HG03521 (cell line): ENCODE data around the gene PRSS37.
"Not testable (repeated sequence)": the region's sequence is repeated elsewhere in the genome, so short reads cannot be mapped to it uniquely, and the experiment has no call there.

Source experiments
- ATAC-seq: cut with Tn5 transposase; IDR thresholded peaks from one replicate; pipeline ENCODE4 v1.9.1; 2021; ENCODE audit warnings: mild to moderate bottlenecking, moderate library complexity; ENCODE audit not compliant: unreplicated experiment

The PRSS37 gene, protein sequence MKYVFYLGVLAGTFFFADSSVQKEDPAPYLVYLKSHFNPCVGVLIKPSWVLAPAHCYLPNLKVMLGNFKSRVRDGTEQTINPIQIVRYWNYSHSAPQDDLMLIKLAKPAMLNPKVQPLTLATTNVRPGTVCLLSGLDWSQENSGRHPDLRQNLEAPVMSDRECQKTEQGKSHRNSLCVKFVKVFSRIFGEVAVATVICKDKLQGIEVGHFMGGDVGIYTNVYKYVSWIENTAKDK

DNA sequence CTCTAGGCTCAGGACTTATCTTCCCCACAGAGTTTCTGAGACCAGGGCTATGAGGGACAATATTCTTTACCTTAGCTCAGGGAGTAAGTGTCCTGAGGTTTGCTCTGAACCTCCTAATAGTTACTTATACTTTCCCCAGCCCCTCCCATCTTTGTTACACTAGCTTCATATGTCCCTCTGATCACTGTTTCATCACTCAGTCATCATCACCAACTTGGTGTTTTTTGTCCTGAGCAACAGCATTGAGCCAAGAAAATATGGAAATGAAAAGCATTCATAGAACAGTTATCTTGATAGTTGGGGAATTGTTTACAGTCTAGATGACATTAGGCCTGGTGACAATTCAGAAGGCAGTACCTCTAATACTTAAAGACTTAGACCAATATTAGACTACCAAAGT is at the start of gene PRSS37:
Gene PRSS37 (minus strand): TSS at position 101 of the 400 bp plus-strand sequence. CDS start 436 bp downstream, outside the sequence.
- no peak for ATAC-seq

DNA sequence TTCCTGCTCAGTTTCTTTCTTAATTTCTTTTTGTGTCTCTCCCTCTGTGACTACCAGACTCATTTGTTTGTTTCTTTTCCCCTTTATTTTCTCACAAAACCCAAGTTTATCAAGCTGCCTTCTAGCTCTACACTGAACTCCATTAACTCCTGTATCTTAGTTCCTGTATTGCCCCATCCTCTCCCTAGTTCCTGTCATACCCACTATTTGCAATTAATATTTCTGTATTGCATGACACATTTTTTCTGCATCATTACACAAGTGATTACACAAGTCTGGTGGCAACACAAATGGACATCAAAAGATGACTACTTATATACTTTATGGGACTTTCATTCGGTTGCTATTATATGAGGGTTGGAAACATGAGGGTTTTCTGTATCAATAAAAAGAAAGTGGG is 48.0 kb upstream of the PRSS37 start:
- no peak for ATAC-seq

DNA sequence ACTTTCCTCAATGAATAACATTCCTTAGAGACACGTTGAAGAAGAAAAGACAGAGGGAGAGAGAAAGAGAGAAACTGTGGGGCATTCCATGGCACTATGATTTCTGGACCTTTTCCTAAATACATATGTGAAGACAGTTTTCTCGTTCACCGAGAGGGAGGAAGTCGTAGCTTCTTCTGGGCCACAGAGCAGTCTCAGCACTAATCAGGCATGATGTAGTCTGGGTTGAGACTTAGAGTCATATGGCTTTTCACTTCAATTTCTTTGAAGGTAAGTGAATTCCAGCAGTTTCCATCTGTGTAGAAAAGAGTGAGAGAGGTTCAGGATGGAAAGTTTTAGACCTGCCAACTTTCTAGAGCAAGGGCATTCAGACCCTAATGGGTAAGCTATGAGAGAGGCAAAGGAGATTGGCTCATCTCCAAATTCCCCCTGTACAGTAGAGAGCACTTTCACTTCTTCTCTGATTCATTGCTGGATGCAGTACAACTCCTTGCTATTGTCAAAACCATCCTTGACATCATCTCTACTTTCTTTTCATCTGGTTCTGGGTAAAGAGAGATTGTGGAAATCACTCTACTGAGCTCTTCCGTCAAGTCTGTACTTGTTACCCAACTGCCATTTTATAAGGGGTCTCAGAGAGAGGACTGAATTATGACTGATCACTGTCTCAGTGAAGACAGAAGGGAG is 43.4 kb upstream of the PRSS37 start:
- ATAC-seq = no peak

DNA sequence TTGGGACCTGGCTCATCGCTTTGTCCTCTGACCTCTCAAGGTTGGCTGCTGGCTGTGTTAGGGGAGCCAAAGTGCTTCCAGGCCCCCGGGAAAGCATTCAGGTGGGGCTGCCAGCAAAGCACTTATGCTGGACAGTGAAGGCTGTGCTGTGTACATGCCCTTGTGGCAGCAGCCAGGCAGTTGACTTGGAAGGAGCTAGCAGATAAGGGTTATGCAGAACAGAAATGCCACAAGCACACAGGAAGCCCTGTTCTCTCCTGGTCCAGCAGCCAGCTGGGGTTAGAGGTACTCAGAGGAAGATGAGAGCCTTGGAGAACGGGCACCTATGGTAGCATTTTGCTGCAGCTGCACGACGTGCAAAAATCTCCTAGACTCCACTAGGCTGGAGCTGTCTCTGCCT is 39.7 kb upstream of the PRSS37 start:
- ATAC-seq = no peak

DNA sequence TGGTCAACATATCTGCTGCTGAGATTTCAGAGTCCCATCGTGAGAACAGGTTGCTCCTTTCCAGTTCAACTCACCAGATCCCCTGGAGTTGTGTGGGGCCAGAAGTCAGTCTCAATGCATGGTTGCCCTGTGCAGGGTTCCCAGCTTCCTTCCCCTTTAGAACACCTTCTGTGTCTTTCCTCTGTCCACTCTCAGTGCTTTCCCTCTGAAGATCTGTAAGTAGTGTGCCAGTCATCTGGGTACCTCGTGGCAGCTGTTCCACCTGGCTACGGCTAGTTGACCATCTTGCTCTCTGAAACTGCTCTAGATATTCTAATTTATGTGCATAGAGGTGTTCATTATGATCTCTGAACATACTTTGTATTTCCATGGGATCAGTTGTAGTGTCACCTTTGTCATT is 36.1 kb upstream of the PRSS37 start:
- ATAC-seq = no peak

DNA sequence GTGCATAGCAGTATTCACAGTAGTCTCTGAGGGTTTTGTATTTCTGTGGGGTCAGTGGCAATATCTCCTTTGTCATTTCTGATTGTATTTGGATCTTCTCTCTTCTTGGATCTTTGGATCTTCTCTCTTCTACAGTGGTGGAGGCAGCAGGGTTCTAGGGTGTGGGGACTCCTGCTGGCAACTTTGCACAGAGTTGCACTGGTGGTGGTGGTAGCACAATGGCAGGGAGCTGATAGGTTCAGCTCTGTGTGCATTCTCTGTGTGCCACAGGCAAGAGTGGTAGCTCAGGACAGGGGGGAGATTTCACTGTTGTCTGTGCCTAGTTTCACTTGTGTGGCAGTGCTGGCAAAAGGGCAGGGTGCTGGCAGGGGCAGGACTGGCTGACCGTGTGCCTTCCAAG is 35.1 kb upstream of the PRSS37 start:
- ATAC-seq = no peak

DNA sequence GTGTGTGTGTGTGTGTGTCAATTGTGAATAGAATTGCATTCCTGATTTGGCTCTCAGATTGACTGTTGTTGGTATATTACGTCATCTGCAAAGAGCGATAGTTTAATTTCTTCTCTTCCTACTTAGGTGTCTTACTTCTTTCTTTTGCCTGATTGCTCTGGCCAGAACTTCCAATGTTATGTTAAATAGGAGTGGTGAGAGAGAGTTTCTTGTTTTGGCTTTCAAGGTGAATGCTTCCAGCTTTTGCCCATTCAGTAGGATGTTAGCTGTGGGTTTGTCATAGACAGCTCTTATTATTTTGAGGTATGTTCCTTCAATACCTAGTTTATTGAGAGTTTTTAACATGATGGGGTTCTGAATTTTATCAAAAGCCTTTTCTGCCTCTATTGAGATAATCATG is 34.2 kb upstream of the PRSS37 start:
- no peak for ATAC-seq

DNA sequence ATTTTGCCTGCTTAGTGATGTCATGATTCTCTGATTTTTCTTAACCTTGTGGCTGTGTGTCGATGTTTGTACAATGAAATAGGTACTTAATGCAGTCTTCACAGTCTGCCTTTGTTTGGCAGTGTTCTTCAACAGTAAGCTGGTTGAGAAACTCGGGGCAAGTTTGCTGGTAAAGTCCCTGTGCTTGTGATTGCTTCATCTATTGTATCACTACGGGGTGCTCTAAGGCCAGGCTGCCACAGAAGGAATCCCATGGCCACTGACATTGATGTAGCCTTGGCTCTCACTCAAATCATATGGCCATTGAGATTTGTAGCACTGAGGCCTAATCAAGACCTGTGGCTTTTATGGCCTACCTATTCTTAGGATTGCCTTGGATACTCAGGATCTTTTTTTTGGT is 33.5 kb upstream of the PRSS37 start:
- ATAC-seq = no peak

DNA sequence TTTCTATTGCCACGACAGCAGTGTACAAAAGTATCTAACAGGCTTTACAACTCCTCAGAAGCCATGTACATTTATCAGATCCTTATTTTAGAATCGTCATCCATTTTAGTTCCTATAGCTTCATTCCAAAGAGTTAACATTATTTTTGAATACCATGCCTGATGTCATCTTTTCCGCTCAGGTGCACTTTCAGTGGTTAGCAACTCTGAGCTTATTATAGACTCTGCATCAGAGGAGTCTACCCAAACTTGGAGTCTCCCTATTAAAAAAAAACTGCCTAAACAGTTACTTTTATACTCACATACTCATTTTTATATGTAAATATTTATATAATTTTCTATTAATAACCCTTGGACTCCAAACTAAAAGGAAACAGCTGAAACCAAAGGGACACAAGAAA is 31.6 kb upstream of the PRSS37 start:
- ATAC-seq = no peak

DNA sequence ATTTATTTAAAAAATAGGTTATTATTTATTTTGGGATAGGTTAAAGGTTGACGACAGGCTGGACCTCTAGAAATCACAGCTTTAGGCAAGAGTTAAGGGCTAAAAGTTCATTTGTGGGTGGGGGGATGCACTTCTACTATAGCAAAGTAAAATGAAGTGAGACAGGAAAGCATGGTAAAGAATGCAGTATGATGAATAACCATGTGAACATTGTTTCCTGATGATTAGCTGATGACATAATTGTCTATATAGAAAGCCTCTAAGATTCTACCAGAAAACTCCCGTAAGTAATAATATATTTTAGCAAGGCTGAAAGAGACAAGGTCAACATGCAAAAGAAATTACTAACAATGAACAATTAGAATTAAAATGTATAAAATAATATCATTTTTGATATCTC is 25.7 kb upstream of the PRSS37 start:
- ATAC-seq = no peak

DNA sequence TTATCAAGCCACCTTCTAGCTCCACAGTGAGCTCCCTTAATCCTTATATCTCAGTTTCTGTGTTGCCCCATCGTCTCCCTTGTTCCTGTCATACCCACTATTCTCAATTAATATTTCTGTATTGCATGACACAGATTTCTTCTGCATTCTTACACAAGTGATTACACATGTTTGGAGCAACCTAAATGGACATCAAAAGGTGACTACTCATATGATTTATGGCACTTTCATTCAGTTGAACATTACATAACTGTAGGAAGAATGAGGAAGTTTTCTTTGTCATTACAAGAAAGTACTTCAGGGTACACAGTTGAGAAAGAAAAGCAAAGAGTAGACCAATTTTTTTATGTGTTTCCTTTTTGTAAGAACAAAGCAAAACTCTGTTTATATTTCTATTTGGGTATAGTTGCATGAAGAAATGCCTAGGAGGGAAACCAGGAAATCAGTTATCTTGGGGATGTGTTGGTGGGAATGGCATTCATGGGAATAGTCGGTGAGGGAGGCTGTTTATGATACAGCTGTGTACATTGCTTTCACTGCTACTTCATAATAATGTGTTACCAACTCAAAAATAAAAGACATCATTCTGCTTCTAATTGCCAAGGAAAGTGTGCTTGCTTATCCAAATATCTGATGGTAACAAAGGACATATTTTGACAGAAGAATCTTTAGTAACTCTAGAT is 23.6 kb upstream of the PRSS37 start:
- no peak for ATAC-seq

DNA sequence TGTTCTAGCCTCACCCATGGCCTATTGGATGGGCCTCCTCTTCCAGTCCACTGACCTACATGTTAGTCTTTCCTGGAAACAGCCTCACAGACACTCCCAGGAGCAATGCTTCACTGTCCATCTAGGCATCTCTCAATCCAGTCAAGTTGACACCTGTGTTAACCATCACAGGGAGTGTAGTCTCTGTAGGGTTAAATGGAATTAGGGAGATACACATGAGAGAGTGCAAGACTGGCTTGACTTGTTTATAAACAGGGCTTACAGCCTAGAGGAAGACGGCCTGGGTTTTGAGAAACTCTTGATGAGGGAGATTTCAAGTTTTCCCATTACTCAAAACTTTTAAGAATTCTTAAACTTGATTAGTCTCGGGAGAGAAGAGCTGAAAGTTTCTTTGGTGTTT is 18.9 kb upstream of the PRSS37 start:
- ATAC-seq = no peak

DNA sequence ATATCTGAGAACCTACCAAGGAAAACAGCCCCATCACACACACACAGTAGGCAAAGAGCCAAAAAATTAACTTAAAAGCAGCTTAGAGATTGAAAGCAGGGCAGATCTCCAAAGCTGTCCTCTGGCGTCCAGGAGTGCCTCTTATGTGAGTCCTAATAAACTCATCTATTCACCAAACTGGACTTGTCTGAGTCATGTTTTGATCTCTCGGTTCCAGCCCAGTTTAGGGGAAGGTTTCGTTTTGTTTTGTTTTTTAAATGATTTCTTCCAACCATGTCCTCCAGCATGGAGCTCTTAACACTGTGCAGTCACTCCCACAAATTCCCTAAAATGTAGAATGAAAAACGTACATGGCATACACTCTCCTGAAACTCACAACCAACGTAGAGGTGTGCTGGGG is 6.7 kb upstream of the PRSS37 start:
- no peak for ATAC-seq

DNA sequence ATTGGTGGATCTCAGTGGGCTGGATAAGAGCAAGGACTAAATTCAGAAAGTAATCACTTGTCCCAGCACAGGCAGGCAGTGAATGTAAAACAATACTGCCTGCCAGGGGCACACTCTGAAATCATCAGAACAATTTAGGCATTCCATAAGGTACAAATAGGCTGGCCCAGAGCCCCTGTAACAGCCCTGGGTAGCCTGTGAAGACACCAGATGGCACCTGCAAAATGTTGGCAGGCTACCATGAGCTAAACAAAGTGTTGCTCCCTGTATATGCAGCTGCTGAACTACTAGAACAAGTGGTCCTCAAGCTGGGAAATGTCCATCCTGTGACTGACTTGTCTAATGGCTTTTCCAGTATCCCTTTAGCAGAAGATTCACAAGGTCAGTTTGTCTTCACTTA is 3.0 kb upstream of the PRSS37 start:
- ATAC-seq = no peak

DNA sequence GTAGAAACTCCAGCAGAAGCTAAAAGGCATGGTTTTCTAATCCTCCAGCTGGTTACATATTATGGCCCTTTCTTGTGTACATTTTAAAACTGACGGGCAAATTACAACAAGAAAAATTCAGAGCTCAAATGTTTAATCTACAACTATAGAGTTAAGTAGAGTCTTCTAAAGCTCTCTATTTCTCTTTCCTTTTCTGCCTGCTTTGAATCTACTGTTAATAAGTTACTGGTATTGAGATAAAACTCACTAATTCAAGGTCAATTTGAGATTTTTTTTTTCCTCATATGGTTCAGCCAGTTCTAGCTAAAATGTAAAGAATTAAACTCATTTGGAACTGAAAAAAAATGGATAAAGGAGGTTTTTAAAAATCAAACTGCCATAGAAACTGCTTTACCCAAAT is 1.6 kb upstream of the PRSS37 start:
- no peak for ATAC-seq

DNA sequence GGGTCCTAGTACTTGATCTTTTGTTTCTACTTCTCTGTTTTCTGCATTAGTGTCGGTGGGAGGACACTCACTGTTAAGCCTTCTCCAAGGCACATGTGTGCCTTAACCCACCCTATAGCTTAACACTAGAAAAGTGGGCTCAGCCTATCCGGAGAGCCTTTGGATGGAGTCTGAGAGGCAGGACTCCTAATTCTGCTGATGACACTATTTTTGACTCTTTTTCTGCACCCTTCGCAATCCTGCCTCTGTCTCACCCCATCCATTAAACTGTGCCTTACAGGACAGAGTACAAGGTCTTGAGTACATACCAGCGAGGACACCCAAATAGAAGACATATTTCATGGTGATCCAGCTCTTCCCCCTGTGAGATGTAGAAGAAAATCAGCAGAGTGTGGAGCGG is 577 bp downstream of the PRSS37 start:
- ATAC-seq = no peak

DNA sequence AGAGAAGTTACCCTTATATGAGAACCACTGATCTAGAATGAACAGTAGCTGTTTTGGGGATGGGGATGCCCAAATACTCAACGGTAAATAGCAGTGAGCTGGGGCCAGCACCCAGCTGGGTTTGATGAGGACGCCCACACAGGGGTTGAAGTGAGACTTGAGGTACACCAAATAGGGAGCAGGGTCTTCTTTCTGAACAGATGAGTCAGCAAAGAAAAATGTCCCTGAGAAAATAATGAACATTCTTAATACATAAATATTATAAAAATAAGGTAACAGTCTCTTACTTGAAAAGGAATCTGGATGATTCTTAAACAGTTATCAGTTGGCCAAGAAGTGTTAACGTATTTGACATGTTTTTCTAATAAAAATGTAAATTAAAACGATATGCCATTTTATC is 2.0 kb downstream of the PRSS37 start:
- no peak for ATAC-seq

DNA sequence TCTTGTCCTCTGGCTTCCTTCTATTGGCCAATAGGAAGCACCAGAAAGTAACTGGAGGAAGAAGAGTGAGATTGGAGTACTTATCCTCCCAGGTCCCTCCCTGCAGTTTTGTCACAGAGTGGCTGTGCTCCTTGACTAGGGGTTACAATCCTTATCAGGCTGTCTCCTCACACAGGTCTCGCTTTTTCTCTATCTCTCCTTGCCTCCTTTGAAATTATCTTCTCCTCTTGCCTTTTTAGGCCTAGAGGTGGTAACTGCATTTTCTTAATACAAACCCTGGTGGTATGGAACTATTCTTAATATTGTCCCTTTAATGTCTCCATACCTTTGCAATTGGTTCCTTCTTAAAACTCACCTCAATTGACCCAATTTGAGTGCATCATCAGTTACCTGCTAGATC is 2.7 kb downstream of the PRSS37 start:
- no peak for ATAC-seq

DNA sequence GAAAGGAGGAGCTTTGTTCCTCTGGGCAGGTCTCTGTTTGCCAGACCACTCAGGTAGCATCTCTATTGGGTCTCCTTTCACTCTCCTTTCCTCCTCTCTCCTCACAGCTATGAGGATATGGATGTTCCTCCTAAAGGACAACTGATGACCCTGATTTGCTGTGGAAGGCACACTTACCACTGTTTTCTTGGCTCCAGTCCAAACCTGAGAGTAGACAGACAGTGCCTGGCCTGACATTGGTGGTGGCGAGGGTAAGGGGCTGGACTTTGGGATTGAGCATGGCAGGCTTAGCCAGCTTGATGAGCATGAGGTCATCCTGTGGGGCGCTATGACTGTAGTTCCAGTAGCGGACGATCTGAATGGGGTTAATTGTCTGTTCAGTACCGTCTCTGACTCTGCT is 3.6 kb downstream of the PRSS37 start:
- no peak for ATAC-seq

DNA sequence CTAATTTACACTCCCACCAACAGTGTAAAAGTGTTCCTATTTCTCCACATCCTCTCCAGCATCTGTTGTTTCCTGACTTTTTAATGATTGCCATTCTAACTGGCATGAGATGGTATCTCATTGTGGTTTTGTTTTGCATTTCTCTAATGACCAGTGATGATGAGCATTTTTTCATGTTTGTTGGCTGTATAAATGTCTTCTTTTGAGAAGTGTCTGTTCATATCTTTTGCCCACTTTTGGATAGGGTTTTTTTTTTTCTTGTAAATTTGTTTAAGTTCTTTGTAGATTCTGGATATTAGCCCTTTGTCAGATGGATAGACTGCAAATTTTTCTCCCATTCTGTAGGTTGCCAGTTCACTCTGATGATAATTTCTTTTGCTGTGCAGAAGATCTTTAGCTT is 18.9 kb downstream of the PRSS37 start:
- ATAC-seq = not testable (repeated sequence)

DNA sequence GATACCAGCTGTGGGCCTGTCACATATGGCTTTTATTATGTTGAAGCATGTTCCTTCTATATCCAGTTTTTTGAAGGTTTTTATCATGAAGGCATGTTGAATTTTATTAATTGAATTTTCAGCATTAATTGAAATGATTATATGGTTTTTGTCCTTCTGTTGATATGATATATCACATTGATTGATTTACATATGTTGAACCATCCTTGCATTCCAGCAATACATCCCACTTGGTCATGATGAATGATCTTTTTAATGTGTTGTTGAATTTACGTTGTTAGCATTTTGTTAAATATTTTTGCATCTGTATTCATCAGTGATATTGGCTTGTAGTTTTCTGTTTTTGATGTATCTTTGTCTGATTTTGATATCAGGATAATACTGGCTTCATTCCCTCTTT is 21.2 kb downstream of the PRSS37 start:
- ATAC-seq = no peak

DNA sequence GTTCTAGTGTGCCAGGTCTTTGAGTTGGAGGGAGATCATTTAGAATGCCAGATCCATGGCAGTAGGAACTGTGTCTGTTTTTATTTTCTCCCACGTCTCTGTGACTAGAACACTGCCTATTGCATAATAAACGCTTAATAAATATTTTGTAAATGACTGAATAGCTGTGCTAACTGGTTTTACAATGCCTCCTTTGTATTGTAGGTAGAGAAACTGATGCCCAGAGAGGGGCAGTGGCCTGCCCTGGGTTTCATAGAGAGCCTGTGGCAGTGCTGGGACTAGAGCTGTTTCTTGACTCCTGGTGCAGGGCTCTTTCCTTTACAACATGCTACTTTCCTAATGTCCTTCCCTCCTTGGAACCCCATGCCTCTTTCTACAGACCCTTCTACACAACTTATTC is 48.8 kb downstream of the PRSS37 start:
- ATAC-seq = no peak
